H9 (cell line): Measurements from ENCODE around the gene AKAP5. TPM values are rescaled to one million over a fixed set of nuclear protein-coding genes. Genes with fewer than 3 reads are reported as not detected.

Experiments
- DNase-seq: peaks from one replicate; pipeline ENCODE4 v3.0.0-alpha.2; 2017
- H2AFZ ChIP-seq: one replicate; pipeline ENCODE4 v1.6.1; 2013; ENCODE audit warnings: mild to moderate bottlenecking, low read length, control low read depth, moderate library complexity
- H2AK5ac ChIP-seq: 2 replicates; pipeline ENCODE4 v1.6.1; 2013; ENCODE audit warnings: low read length, control low read depth, mixed read lengths; ENCODE audit not compliant: insufficient read length
- H2BK120ac ChIP-seq: one replicate; pipeline ENCODE4 v1.6.1; 2013; ENCODE audit warnings: low read depth, mild to moderate bottlenecking, low read length, control low read depth, inconsistent platforms; ENCODE audit not compliant: poor library complexity, severe bottlenecking
- H2BK12ac ChIP-seq: 2 replicates; pipeline ENCODE4 v1.6.1; 2013; ENCODE audit warnings: low read length, control low read depth, mixed read lengths, low read depth; ENCODE audit not compliant: insufficient read length
- H2BK15ac ChIP-seq: 2 replicates; pipeline ENCODE4 v1.6.1; 2013; ENCODE audit warnings: low read depth, low read length, control low read depth
- H2BK20ac ChIP-seq: one replicate; pipeline ENCODE4 v1.6.1; 2013; ENCODE audit warnings: low read depth, mild to moderate bottlenecking, low read length, control low read depth, inconsistent platforms; ENCODE audit not compliant: poor library complexity, severe bottlenecking
- H2BK5ac ChIP-seq: 2 replicates; pipeline ENCODE4 v1.6.1; 2013; ENCODE audit warnings: low read length, control low read depth, mixed read lengths; ENCODE audit not compliant: insufficient read length
- H3K14ac ChIP-seq: 2 replicates; pipeline ENCODE4 v1.6.1; 2013; ENCODE audit warnings: low read length, control low read depth; ENCODE audit not compliant: insufficient read depth
- H3K18ac ChIP-seq: 2 replicates; pipeline ENCODE4 v1.6.1; 2013; ENCODE audit warnings: low read depth, mild to moderate bottlenecking, mixed read lengths, low read length, control low read depth; ENCODE audit not compliant: insufficient read length
- H3K23ac ChIP-seq: 2 replicates; pipeline ENCODE4 v1.6.1; 2013; ENCODE audit warnings: low read length, control low read depth, mixed read lengths, low read depth; ENCODE audit not compliant: insufficient read length
- H3K23me2 ChIP-seq: 2 replicates; pipeline ENCODE4 v1.6.1; 2013; ENCODE audit warnings: low read depth, mild to moderate bottlenecking, mixed read lengths, low read length, control low read depth; ENCODE audit not compliant: insufficient read length, poor library complexity, severe bottlenecking
- H3K27ac ChIP-seq: 2 replicates; pipeline ENCODE4 v1.5.1; 2013; ENCODE audit warnings: low read length, control low read depth, mixed read lengths, low read depth; ENCODE audit not compliant: insufficient read length
- H3K27me3 ChIP-seq: 2 replicates; pipeline ENCODE4 v1.6.1; 2013; ENCODE audit warnings: low read length, control low read depth, inconsistent platforms; ENCODE audit not compliant: insufficient read depth
- H3K4ac ChIP-seq: 2 replicates; pipeline ENCODE4 v1.6.1; 2013; ENCODE audit warnings: low read depth, mild to moderate bottlenecking, control low read depth, inconsistent platforms, low read length, moderate library complexity
- H3K4me1 ChIP-seq: 2 replicates; pipeline ENCODE4 v1.6.1; 2013; ENCODE audit warnings: low read length, control low read depth, inconsistent platforms; ENCODE audit not compliant: insufficient read depth
- H3K4me2 ChIP-seq: 2 replicates; pipeline ENCODE4 v1.6.1; 2013; ENCODE audit warnings: low read length, control low read depth, mixed read lengths; ENCODE audit not compliant: insufficient read length, insufficient read depth
- H3K56ac ChIP-seq: 2 replicates; pipeline ENCODE4 v1.6.1; 2013; ENCODE audit warnings: low read depth, mild to moderate bottlenecking, mixed read lengths, low read length, control low read depth; ENCODE audit not compliant: insufficient read length
- H3K79me1 ChIP-seq: 2 replicates; pipeline ENCODE4 v1.6.1; 2013; ENCODE audit warnings: low read depth, mild to moderate bottlenecking, moderate library complexity, low read length, control low read depth, inconsistent platforms; ENCODE audit not compliant: insufficient read depth, poor library complexity, severe bottlenecking
- H3K79me2 ChIP-seq: 2 replicates; pipeline ENCODE4 v1.6.1; 2013; ENCODE audit warnings: low read length, control low read depth, inconsistent platforms; ENCODE audit not compliant: insufficient read depth
- H3K9ac ChIP-seq: 2 replicates; pipeline ENCODE4 v1.6.1; 2013; ENCODE audit warnings: low read length, control low read depth, mixed read lengths; ENCODE audit not compliant: insufficient read length; ENCODE audit errors: extremely low read depth
- H3K9me3 ChIP-seq: one replicate; pipeline ENCODE4 v1.6.1; 2013; ENCODE audit warnings: low read depth, low read length, inconsistent platforms; ENCODE audit not compliant: control insufficient read depth
- H3T11ph ChIP-seq: one replicate; pipeline ENCODE4 v1.6.1; 2013; ENCODE audit warnings: mild to moderate bottlenecking, low read length, control low read depth, inconsistent platforms
- H4K20me1 ChIP-seq: one replicate; pipeline ENCODE4 v1.6.1; 2013; ENCODE audit not compliant: control insufficient read depth, insufficient read length, insufficient read depth
- H4K5ac ChIP-seq: 2 replicates; pipeline ENCODE4 v1.6.1; 2013; ENCODE audit warnings: low read depth, mild to moderate bottlenecking, mixed read lengths, low read length, control low read depth; ENCODE audit not compliant: insufficient read length
- H4K8ac ChIP-seq: replicated peaks from 2 replicates; pipeline ENCODE4 v1.6.1; 2013; ENCODE audit warnings: low read length, control low read depth, mixed read lengths, low read depth; ENCODE audit not compliant: insufficient read length
- H4K91ac ChIP-seq: 2 replicates; pipeline ENCODE4 v1.6.1; 2013; ENCODE audit warnings: low read depth, mild to moderate bottlenecking, moderate library complexity, mixed read lengths, low read length, control low read depth; ENCODE audit not compliant: insufficient read length
- H3K27ac Mint-ChIP-seq, 3 experiments: 2 replicates in 2 of 3; 3 replicates in 1 of 3; pipeline ENCODE4 v1.8.0; 2020 to 2021; ENCODE audit warnings: mixed read lengths in 3 of 3, mild to moderate bottlenecking in 1 of 3, moderate library complexity in 1 of 3
- H3K27me3 Mint-ChIP-seq: 2 replicates; pipeline ENCODE4 v1.8.0; 2021; ENCODE audit warnings: low read depth, mild to moderate bottlenecking, moderate library complexity, mixed read lengths
- H3K36me3 Mint-ChIP-seq, 3 experiments: 2 replicates in 2 of 3; 3 replicates in 1 of 3; pipeline ENCODE4 v1.8.0; 2020 to 2021; ENCODE audit warnings: low read depth in 3 of 3, mixed read lengths in 3 of 3; ENCODE audit not compliant: insufficient read depth in 1 of 3
- H3K4me1 Mint-ChIP-seq, 2 experiments: 2 replicates each; pipeline ENCODE4 v1.8.0; 2020; ENCODE audit warnings: mixed read lengths in 2 of 2
- H3K4me3 Mint-ChIP-seq, 2 experiments: 2 replicates in 1 of 2; 3 replicates in 1 of 2; pipeline ENCODE4 v1.8.0; 2020 to 2021; ENCODE audit warnings: mild to moderate bottlenecking in 2 of 2, mixed read lengths in 2 of 2, moderate library complexity in 1 of 2
- H3K9me3 Mint-ChIP-seq, 2 experiments: 2 replicates in 1 of 2; 3 replicates in 1 of 2; pipeline ENCODE4 v1.8.0; 2020; ENCODE audit warnings: mild to moderate bottlenecking in 2 of 2, mixed read lengths in 2 of 2, moderate library complexity in 1 of 2
- WGBS: extraction: QIAGEN DNeasy Blood & Tissue Kit; methylation state at CpG from one replicate; pipeline ENCODE4 v1.1.7; 2013; ENCODE audit warnings: missing lambda C conversion rate, low lambda C conversion rate, mixed read lengths; ENCODE audit not compliant: insufficient read length; ENCODE audit errors: extremely low coverage; 5-methylcytosine and 5-hydroxymethylcytosine counted together
- total RNA-seq: library from RNA; stranded (reverse); gene quantifications from 2 replicates; pipeline ENCODE4 v1.2.1, GENCODE V29; 2021
- TF ChIP-seq, protein P1 (sequence below): fragments of 200-600 bp; sonication (generic); conservative IDR thresholded peaks from 3 replicates; pipeline ENCODE4 v1.8.0; 2021; ENCODE audit warnings: antibody characterized with exemption, mild to moderate bottlenecking

Gene AKAP5
- total RNA-seq, 1 experiment from 2014 or later, result 2.5 TPM

DNA sequence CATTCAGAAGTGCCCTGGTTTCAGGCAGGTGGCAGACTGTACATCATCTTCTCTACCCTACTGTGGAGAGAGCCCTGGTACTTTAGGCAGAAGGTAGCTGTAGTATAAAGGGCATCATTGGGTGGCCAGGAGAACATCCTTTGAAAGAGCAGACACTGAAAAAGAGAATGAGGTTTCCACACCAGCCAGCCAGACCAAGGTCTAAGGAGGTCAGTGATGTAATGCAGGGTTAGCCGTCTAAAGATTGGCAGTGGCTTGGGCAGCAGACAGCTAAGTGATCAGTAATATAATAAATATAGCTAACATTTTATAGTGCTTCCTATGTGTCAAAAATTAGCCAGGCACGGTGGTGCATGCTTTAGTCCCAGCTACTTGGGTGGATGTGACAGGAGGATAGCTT is 26.3 kb downstream of the AKAP5 start:
- WGBS, result no CpG with 5 or more reads among the region's 2 CpGs
- H3K4me1 Mint-ChIP-seq, result no peaks in the 10 kb centered on the region

More for the DNA sequence above, 26.3 kb downstream of the AKAP5 start:
- Histone ChIP-seq H2AK5ac (no peak overlapping the region), H2BK12ac (no peak overlapping the region), H3K27ac (no peak overlapping the region), H4K20me1 (no peaks in the 10 kb centered on the region), H3K9ac (no peak overlapping the region), H2BK120ac (no peak overlapping the region), H2AFZ (no peak overlapping the region), H4K8ac (no peak overlapping the region), H4K5ac (no peak overlapping the region), H4K91ac (no peak overlapping the region), H3K4me1 (no peaks in the 10 kb centered on the region), H3K4me2 (no peak overlapping the region), H3K27me3 (no peaks in the 10 kb centered on the region), H3K9me3 (no peaks in the 10 kb centered on the region), H3T11ph (no peak overlapping the region), H2BK5ac (no peak overlapping the region), H3K18ac (no peak overlapping the region), H3K79me2 (no peaks in the 10 kb centered on the region), H3K56ac (no peak overlapping the region), H2BK20ac (no peak overlapping the region), H3K4ac (no peak overlapping the region), H2BK15ac (no peak overlapping the region), H3K23me2 (no peaks in the 10 kb centered on the region), H3K23ac (no peak overlapping the region), H3K79me1 (peaks cover 6% of the 10 kb centered on the region), H3K14ac (no peak overlapping the region)
- Mint-ChIP-seq H3K4me3 (no peak overlapping the region), H3K27me3 (no peaks in the 10 kb centered on the region), H3K9me3 (no peaks in the 10 kb centered on the region), H3K36me3 (peaks cover 9 to 35% (median 22%) of the 10 kb centered on the region in 3 experiments; a peak in 6 of 7 replicates), H3K27ac (0 out of 7 replicates have a peak overlapping the region, but pooled peaks of 1 of the 3 experiments have one; percentile 3)
- TF ChIP-seq, protein P1, sequence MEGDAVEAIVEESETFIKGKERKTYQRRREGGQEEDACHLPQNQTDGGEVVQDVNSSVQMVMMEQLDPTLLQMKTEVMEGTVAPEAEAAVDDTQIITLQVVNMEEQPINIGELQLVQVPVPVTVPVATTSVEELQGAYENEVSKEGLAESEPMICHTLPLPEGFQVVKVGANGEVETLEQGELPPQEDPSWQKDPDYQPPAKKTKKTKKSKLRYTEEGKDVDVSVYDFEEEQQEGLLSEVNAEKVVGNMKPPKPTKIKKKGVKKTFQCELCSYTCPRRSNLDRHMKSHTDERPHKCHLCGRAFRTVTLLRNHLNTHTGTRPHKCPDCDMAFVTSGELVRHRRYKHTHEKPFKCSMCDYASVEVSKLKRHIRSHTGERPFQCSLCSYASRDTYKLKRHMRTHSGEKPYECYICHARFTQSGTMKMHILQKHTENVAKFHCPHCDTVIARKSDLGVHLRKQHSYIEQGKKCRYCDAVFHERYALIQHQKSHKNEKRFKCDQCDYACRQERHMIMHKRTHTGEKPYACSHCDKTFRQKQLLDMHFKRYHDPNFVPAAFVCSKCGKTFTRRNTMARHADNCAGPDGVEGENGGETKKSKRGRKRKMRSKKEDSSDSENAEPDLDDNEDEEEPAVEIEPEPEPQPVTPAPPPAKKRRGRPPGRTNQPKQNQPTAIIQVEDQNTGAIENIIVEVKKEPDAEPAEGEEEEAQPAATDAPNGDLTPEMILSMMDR, result no peak
- DNase-seq, result no peak
